Measurements from ENCODE around the gene DENND5A.

The DENND5A gene

GRCh38 chr11:9138612-9139579 lies 126.3 kb downstream of the DENND5A start:
- no peak for DNase-seq (ENCODE audit: low read depth)
- no peak overlapping the region for H3K4me3 ChIP-seq (ENCODE audit: low read depth, low read length)
- no peak for TF ChIP-seq MAX (IDR thresholded peaks at IDR 0.05; ENCODE audit: low read depth, low read length)
- no peak for TF ChIP-seq CTCF (IDR thresholded peaks at IDR 0.05; ENCODE audit: low read depth, low read length)
- TF ChIP-seq MYC (IDR thresholded peaks at IDR 0.05; ENCODE audit: low read depth, low read length), result no peak
- no peak for TF ChIP-seq POLR2A (IDR thresholded peaks at IDR 0.05; ENCODE audit: extremely low read depth, insufficient read length)

GRCh38 chr11:9138133-9138453 lies 127.1 kb downstream of the DENND5A start:
- H3K4me3 ChIP-seq (ENCODE audit: low read depth, low read length), result no peak overlapping the region
- DNase-seq (ENCODE audit: low read depth), result no peak

DNA sequence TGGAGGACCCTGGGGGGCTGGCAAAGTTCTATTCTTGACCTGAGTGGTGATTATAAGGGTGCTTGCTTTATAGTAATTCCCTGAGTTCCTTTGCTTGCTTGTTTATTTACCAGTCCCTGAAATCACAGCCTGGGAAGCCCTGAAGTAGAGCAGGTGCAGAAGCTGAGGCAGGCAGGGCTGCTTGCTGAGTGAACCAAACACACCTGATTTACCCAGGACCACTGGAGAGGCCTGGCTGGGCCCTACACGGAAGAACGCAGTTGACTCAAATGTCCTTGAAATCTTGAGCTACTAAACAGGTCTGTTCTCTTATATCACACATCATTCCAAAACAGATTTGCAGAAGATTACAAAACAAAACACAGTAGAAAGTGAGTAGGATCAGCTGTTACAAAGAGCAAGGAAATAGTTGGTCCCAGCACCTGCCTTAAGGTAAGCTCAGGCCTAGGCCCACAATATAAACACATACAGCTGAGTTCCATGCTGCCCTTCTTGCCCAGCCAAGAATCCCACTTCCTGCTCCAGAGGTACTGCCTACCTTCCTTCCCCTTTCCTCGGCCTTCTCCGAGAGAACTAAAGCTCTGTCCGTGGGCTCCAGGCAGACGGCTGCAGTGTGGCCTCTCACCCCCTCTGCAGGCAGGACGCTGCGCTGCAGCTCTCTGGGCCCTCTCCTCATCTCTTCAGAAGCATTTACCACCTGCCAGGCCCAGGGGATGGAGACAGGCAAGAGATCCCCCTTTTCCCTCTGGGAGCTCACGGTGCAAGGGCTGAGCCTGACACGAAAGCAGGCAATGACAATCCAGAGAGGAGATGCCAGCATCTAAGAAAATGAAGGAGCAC lies 127.6 kb downstream of the DENND5A start:
- peak; percentile 74 for DNase-seq (ENCODE audit: low read depth)
- H3K4me3 ChIP-seq (ENCODE audit: low read depth, low read length), result no peak overlapping the region

More at GRCh38 chr11:9138133-9138453, 127.1 kb downstream of the DENND5A start:
- TF ChIP-seq MAX (IDR thresholded peaks at IDR 0.05; ENCODE audit: low read depth, low read length) (no peak), MYC (IDR thresholded peaks at IDR 0.05; ENCODE audit: low read depth, low read length) (no peak), CTCF (IDR thresholded peaks at IDR 0.05; ENCODE audit: low read depth, low read length) (no peak), POLR2A (IDR thresholded peaks at IDR 0.05; ENCODE audit: extremely low read depth, insufficient read length) (no peak)

DNA sequence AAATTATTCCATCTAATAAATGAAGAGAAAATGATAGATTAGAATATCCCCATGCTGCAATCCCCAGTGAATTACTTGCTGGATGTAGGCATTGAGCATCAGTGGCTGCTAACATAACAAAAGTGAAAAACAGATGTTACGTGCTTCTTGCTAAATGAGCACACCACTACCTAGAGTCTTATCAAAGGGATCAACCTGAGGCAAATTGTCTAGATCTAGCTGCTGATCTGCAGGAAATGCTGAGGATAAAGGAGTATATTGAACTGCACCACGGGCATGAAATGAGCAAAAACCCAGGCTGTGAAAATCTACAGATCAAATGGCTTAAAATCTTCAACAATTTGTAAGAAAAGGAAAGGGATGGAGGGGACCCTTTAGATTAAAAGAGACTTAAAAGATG lies 128.4 kb downstream of the DENND5A start:
- no peak overlapping the region for H3K4me3 ChIP-seq (ENCODE audit: low read depth, low read length)
- TF ChIP-seq MAX (IDR thresholded peaks at IDR 0.05; ENCODE audit: low read depth, low read length), result no peak
- no peak for TF ChIP-seq POLR2A (IDR thresholded peaks at IDR 0.05; ENCODE audit: extremely low read depth, insufficient read length)
- TF ChIP-seq MYC (IDR thresholded peaks at IDR 0.05; ENCODE audit: low read depth, low read length), result no peak
- no peak for TF ChIP-seq CTCF (IDR thresholded peaks at IDR 0.05; ENCODE audit: low read depth, low read length)
- no peak for DNase-seq (ENCODE audit: low read depth)

More for the DNA sequence above, 127.6 kb downstream of the DENND5A start:
- TF ChIP-seq CTCF (IDR thresholded peaks at IDR 0.05; ENCODE audit: low read depth, low read length) (peak; percentile 94), POLR2A (IDR thresholded peaks at IDR 0.05; ENCODE audit: extremely low read depth, insufficient read length) (no peak)

- no peak overlapping the region for H3K4me3 ChIP-seq (ENCODE audit: low read depth, low read length)
- DNase-seq (ENCODE audit: low read depth), result no peak
- TF ChIP-seq MAX (IDR thresholded peaks at IDR 0.05; ENCODE audit: low read depth, low read length) (no peak), POLR2A (IDR thresholded peaks at IDR 0.05; ENCODE audit: extremely low read depth, insufficient read length) (no peak), CTCF (IDR thresholded peaks at IDR 0.05; ENCODE audit: low read depth, low read length) (no peak), MYC (IDR thresholded peaks at IDR 0.05; ENCODE audit: low read depth, low read length) (no peak)
Measured at GRCh38 chr11:9133956-9134355, 131.2 kb downstream of the DENND5A start.
